NT2/D1 (cell line): ENCODE measurements around the gene RGMA.

Experiments
- DNase-seq: peaks from one replicate; pipeline ENCODE4 v3.0.0-alpha.2; 2011; ENCODE audit warnings: low read depth, low spot score
- H3K27me3 ChIP-seq: 2 replicates; pipeline ENCODE4 v1.6.0; 2011; ENCODE audit warnings: mild to moderate bottlenecking; ENCODE audit not compliant: insufficient read length, insufficient read depth
- H3K36me3 ChIP-seq: 2 replicates; pipeline ENCODE4 v1.6.1; 2011; ENCODE audit warnings: mild to moderate bottlenecking, low read length, mixed read lengths; ENCODE audit not compliant: insufficient read depth, insufficient read length
- H3K4me1 ChIP-seq: 2 replicates; pipeline ENCODE4 v1.5.1; 2011; ENCODE audit not compliant: insufficient read depth, insufficient read length
- H3K4me3 ChIP-seq: 2 replicates; pipeline ENCODE4 v1.5.1; 2011; ENCODE audit warnings: low read depth; ENCODE audit not compliant: insufficient read length
- H3K9ac ChIP-seq: 2 replicates; pipeline ENCODE4 v1.6.0; 2011; ENCODE audit warnings: low read depth; ENCODE audit not compliant: insufficient read length
- H3K9me3 ChIP-seq: 2 replicates; pipeline ENCODE4 v1.5.1; 2011; ENCODE audit warnings: mild to moderate bottlenecking, low read length; ENCODE audit not compliant: insufficient read depth
- SUZ12 ChIP-seq: IDR thresholded peaks from 2 replicates; pipeline ENCODE4 v1.6.1; 2011; ENCODE audit not compliant: insufficient read length, insufficient read depth; ENCODE audit errors: extremely low read depth
- YY1 ChIP-seq: IDR thresholded peaks from 2 replicates; pipeline ENCODE4 v1.6.1; 2011; ENCODE audit not compliant: insufficient read length, insufficient read depth
- ZNF274 ChIP-seq: IDR thresholded peaks from 2 replicates; pipeline ENCODE4 v1.6.1; 2011; ENCODE audit warnings: mild to moderate bottlenecking, low read depth, low read length

Gene RGMA

DNA sequence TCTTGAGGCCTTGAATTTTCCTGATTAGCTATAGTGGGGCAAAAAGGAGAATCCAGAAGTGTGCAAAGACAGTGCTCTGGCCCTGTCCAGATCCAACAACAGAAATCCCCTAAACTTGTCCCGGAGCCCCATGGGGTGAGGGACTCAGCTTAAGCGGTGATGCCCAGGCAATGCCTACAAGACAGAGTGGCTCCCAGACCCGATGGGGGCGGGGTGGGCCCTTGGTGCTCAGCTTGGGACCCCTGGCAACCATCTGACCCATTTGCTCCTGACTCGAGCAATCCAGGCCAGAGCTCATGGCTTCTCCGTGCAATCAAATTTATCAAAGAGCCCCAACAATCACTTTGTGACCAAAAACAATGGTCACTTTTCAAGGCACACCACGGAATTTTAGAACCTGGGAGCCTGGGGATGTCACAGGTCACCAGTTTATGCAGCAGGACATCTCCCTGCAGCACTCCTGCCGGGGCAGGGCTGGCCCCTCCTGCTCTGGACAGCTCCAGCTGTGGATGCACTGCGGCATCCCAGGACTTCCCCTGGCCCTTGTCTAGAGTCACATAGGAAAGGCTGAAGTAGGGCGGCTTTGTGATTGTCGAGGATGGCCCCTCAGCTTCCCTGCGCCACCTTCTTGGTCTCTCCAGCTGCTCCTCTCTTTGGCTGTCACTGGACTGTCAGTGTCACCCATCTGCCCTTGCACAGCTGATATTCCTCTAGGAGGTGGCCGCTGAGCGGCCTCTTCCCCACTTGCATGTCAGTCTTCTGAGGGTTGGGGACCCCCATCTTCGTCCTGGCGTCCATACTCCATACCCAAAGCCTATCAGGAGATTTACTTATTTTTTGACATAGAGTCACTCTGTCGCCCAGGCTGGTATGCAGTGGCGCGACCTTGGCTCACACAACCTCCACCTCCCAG lies 28.4 kb downstream of the RGMA start:
- DNase-seq, result no peak
- TF ChIP-seq SUZ12 (no peak), YY1 (no peak)
- peak overlapping the region; percentile 8 for H3K9ac ChIP-seq
- H3K4me3 ChIP-seq, result no peak overlapping the region
- no peaks in the 10 kb centered on the region for H3K27me3 ChIP-seq
- peaks cover 23% of the 10 kb centered on the region for H3K4me1 ChIP-seq
- peaks cover 22% of the 10 kb centered on the region for H3K36me3 ChIP-seq
- H3K9me3 ChIP-seq, result no peaks in the 10 kb centered on the region

DNA sequence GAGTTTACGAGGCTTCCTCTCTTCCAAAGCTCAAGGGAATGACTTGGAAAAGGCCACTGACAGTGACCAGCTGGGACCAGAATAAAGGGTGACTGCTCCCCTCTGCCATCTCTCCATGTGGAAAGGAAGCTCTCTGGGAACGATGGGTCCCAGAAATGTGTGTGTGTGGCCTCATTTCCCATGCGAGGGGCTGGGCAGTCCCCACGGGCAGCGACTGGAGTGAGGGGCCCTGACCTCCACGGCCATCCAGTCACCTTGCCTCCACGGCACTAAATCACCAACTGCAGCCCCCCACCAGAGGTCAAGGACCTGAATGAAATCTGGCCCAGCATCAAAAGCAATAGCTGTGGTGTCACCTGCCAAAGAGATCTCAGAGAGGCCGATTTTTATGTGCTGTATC lies 29.6 kb downstream of the RGMA start:
- no peak overlapping the region for H3K4me3 ChIP-seq
- H3K9me3 ChIP-seq, result no peaks in the 10 kb centered on the region
- no peak for DNase-seq
- TF ChIP-seq YY1, result no peak
- H3K27me3 ChIP-seq, result no peaks in the 10 kb centered on the region
- peaks cover 22% of the 10 kb centered on the region for H3K4me1 ChIP-seq
- H3K36me3 ChIP-seq, result peaks cover 22% of the 10 kb centered on the region
- H3K9ac ChIP-seq, result no peak overlapping the region

- H3K4me1 ChIP-seq, result peaks cover 17% of the 10 kb centered on the region
- no peaks in the 10 kb centered on the region for H3K9me3 ChIP-seq
- no peak for TF ChIP-seq ZNF274
- TF ChIP-seq YY1, result no peak
- no peak for TF ChIP-seq SUZ12
- H3K9ac ChIP-seq, result no peak overlapping the region
- DNase-seq, result no peak
- no peaks in the 10 kb centered on the region for H3K27me3 ChIP-seq
- peaks cover 17% of the 10 kb centered on the region for H3K36me3 ChIP-seq
- no peak overlapping the region for H3K4me3 ChIP-seq
Measured at GRCh38 chr15:93058904-93059427, 30.0 kb downstream of the RGMA start.

GRCh38 chr15:93058128-93058527 lies 30.9 kb downstream of the RGMA start:
- H3K4me3 ChIP-seq, result no peak overlapping the region
- no peaks in the 10 kb centered on the region for H3K27me3 ChIP-seq
- H3K36me3 ChIP-seq, result peaks cover 12% of the 10 kb centered on the region
- no peak overlapping the region for H3K9ac ChIP-seq
- no peak for TF ChIP-seq ZNF274
- TF ChIP-seq YY1, result no peak
- no peak for TF ChIP-seq SUZ12
- DNase-seq, result no peak
- H3K9me3 ChIP-seq, result no peaks in the 10 kb centered on the region
- H3K4me1 ChIP-seq, result peaks cover 11% of the 10 kb centered on the region

GRCh38 chr15:93057618-93058017 lies 31.4 kb downstream of the RGMA start:
- no peaks in the 10 kb centered on the region for H3K27me3 ChIP-seq
- H3K9ac ChIP-seq, result no peak overlapping the region
- no peak overlapping the region for H3K4me3 ChIP-seq
- TF ChIP-seq YY1 (no peak), ZNF274 (no peak), SUZ12 (no peak)
- peaks cover 12% of the 10 kb centered on the region for H3K36me3 ChIP-seq
- DNase-seq, result no peak
- peaks cover 9% of the 10 kb centered on the region for H3K4me1 ChIP-seq
- no peaks in the 10 kb centered on the region for H3K9me3 ChIP-seq

GRCh38 chr15:93056836-93057235 lies 32.2 kb downstream of the RGMA start:
- H3K4me1 ChIP-seq, result peaks cover 10% of the 10 kb centered on the region
- H3K27me3 ChIP-seq, result no peaks in the 10 kb centered on the region
- TF ChIP-seq YY1 (no peak), ZNF274 (no peak), SUZ12 (no peak)
- no peak overlapping the region for H3K4me3 ChIP-seq
- H3K9ac ChIP-seq, result no peak overlapping the region
- no peaks in the 10 kb centered on the region for H3K9me3 ChIP-seq
- peaks cover 19% of the 10 kb centered on the region for H3K36me3 ChIP-seq
- no peak for DNase-seq

DNA sequence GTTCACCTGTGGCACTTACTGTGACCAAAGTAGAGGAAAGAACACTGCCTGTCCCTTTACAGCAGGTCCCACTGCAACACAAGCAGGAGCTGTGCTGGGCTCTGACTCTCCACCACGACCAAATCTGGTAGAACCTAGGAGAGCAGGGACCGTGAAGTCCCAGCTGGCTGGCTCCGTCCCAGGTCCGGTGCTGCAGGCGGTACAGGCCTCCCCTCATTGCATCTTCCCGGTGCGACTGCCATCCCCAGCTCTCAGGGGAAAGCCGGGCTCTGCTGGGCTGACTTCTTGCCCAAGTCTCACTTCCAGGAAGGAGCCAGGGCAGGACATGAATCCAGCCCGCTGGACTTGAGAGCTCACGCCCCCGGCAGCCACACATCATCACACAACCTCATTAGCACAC lies 33.8 kb downstream of the RGMA start:
- TF ChIP-seq YY1, result no peak
- no peak for TF ChIP-seq ZNF274
- no peak for TF ChIP-seq SUZ12
- H3K4me3 ChIP-seq, result no peak overlapping the region
- H3K36me3 ChIP-seq, result peaks cover 34% of the 10 kb centered on the region
- DNase-seq, result no peak
- H3K9me3 ChIP-seq, result no peaks in the 10 kb centered on the region
- peaks cover 10% of the 10 kb centered on the region for H3K4me1 ChIP-seq
- H3K27me3 ChIP-seq, result no peaks in the 10 kb centered on the region
- H3K9ac ChIP-seq, result no peak overlapping the region
